ENCODE measurements around the gene GMDS. TPM values are rescaled to one million over a fixed set of nuclear protein-coding genes. Genes with fewer than 3 reads are reported as not detected.

GMDS gene
- total and polyA plus RNA-seq, 2 donors (not counting 1 experiment from before 2014, with no cell fraction given) = 11.5 to 16.4 TPM

- Histone ChIP-seq H2AFZ (ENCODE audit: insufficient read depth, low read depth, low read length, poor library complexity, severe bottlenecking) (no peak overlapping the region), H3K27me3 (replicated peaks in 1 of 4; ENCODE audit: control extremely low read depth in 1 of 4, control insufficient read depth in 3 of 4, insufficient read depth in 4 of 4, low read length in 3 of 4) (no peaks in the 10 kb centered on the region), H3K36me3 (replicated peaks in 1 of 2; ENCODE audit: control extremely low read depth in 1 of 2, control insufficient read depth in 1 of 2, extremely low read depth in 1 of 2, insufficient read depth in 2 of 2, low read length in 1 of 2) (no peaks in the 10 kb centered on the region), H3K4me3 (ENCODE audit: control extremely low read depth in 1 of 5, extremely low read depth in 1 of 5, insufficient read depth in 1 of 5, low read depth in 2 of 5, low read length in 4 of 5) (no peak overlapping the region), H4K20me1 (ENCODE audit: control insufficient read depth, insufficient read depth, low read length, poor library complexity, severe bottlenecking) (no peaks in the 10 kb centered on the region), H3K27ac (ENCODE audit: low read length in 2 of 2) (no peak overlapping the region), H3K4me1 (ENCODE audit: control insufficient read depth in 2 of 2, insufficient read depth in 2 of 2, low read length in 2 of 2) (peaks cover 7 to 8% of the 10 kb centered on the region in 2 donors), H3K79me2 (ENCODE audit: control insufficient read depth, insufficient read depth, low read length) (no peaks in the 10 kb centered on the region), H3K4me2 (replicated peaks; ENCODE audit: low read depth, low read length, poor library complexity, severe bottlenecking) (no peak overlapping the region), H3K9me3 (ENCODE audit: control extremely low read depth in 1 of 3, control insufficient read depth in 2 of 3, insufficient read depth in 1 of 3, low read length in 2 of 3) (peaks cover 0 to 4% (median 0%) of the 10 kb centered on the region in 3 donors), H3K9ac (ENCODE audit: low read length) (no peak overlapping the region)
- WGBS (ENCODE audit: insufficient coverage) = 100% methylated on average over 2 of the region's 7 CpGs
- Mint-ChIP-seq H3K27ac (no peak overlapping the region), H3K27me3 (no peaks in the 10 kb centered on the region), H3K4me1 (peaks cover 15% of the 10 kb centered on the region), H3K9me3 (ENCODE audit: insufficient read depth) (no peaks in the 10 kb centered on the region), H3K4me3 (no peak overlapping the region)
- ATAC-seq (ENCODE audit: low read depth) = no peak
- intact Hi-C loops (cut with micrococcal nuclease) = no loop called here
- ChIA-PET POLR2A (no interaction called here), CTCF (no interaction called here)
- TF ChIP-seq EZH2 (IDR thresholded peaks at IDR 0.05; ENCODE audit: borderline replicate concordance, insufficient read depth, low read depth, low read length, poor library complexity, severe bottlenecking) (no peak), CTCF (IDR thresholded peaks at IDR 0.05) (no peak)
- DNase-seq = no peak
These were observed 394.6 kb downstream of the GMDS start for GRCh38 chr6:1850840-1851157.

DNA sequence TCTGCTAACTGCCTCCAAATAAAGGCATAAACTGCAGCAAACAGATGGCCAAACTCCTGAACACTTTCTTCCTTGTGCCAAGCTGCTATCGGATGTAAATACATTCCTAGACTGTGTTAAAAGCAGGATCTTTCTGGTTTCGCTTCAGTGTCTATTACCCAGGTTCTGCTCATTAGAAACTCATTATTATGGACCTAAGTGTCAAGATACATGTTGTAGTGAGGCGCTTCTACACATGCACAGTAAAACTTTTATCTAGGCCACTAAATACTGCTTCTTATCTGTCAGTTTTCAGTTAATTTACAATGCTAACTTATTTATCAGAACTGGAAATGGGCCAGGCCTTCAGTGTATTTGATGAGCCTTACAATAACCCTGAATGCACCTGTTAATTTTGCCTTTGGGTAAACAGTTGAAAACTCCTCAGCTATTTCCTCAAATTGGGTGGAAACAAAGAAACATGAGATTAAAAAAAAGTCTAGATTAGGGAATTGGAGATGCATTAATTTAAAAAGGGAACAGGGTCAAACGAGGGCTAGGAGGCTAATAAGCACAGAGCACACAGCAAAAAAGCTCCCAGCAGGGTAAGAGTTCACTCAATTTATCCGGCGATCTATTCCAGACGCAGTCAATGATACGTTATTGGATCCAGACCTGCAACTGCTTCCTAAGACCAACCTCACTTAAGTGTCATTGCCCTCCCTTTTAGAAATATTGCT is 395.1 kb downstream of the GMDS start:
- Mint-ChIP-seq H3K9me3 (ENCODE audit: insufficient read depth) (no peaks in the 10 kb centered on the region), H3K4me1 (peaks cover 11% of the 10 kb centered on the region), H3K27me3 (no peaks in the 10 kb centered on the region), H3K4me3 (no peak overlapping the region), H3K27ac (no peak overlapping the region)
- TF ChIP-seq CTCF (IDR thresholded peaks at IDR 0.05) (no peak), EZH2 (IDR thresholded peaks at IDR 0.05; ENCODE audit: borderline replicate concordance, insufficient read depth, low read depth, low read length, poor library complexity, severe bottlenecking) (no peak)
- Histone ChIP-seq H3K9ac (ENCODE audit: low read length) (no peak overlapping the region), H3K27me3 (replicated peaks in 1 of 4; ENCODE audit: control extremely low read depth in 1 of 4, control insufficient read depth in 3 of 4, insufficient read depth in 4 of 4, low read length in 3 of 4) (no peaks in the 10 kb centered on the region), H3K4me2 (replicated peaks; ENCODE audit: low read depth, low read length, poor library complexity, severe bottlenecking) (no peak overlapping the region), H3K36me3 (replicated peaks in 1 of 2; ENCODE audit: control extremely low read depth in 1 of 2, control insufficient read depth in 1 of 2, extremely low read depth in 1 of 2, insufficient read depth in 2 of 2, low read length in 1 of 2) (no peaks in the 10 kb centered on the region), H3K4me3 (ENCODE audit: control extremely low read depth in 1 of 5, extremely low read depth in 1 of 5, insufficient read depth in 1 of 5, low read depth in 2 of 5, low read length in 4 of 5) (no peak overlapping the region), H4K20me1 (ENCODE audit: control insufficient read depth, insufficient read depth, low read length, poor library complexity, severe bottlenecking) (no peaks in the 10 kb centered on the region), H3K9me3 (ENCODE audit: control extremely low read depth in 1 of 3, control insufficient read depth in 2 of 3, insufficient read depth in 1 of 3, low read length in 2 of 3) (peaks cover 0 to 9% (median 4%) of the 10 kb centered on the region in 3 donors), H2AFZ (ENCODE audit: insufficient read depth, low read depth, low read length, poor library complexity, severe bottlenecking) (no peak overlapping the region), H3K4me1 (ENCODE audit: control insufficient read depth in 2 of 2, insufficient read depth in 2 of 2, low read length in 2 of 2) (peaks cover 6 to 7% of the 10 kb centered on the region in 2 donors), H3K79me2 (ENCODE audit: control insufficient read depth, insufficient read depth, low read length) (no peaks in the 10 kb centered on the region), H3K27ac (ENCODE audit: low read length in 2 of 2) (no peak overlapping the region)
- DNase-seq (no peak), ATAC-seq (ENCODE audit: low read depth) (no peak)
- intact Hi-C loops (cut with micrococcal nuclease) = no loop called here
- 91% methylated on average over 4 of the region's 8 CpGs for WGBS (ENCODE audit: insufficient coverage)
- ChIA-PET POLR2A (no interaction called here), CTCF (no interaction called here)
